Central memory CD8-positive, alpha-beta T cell (primary cell): Measurements from ENCODE around the gene ALK.

Experiments
- ATAC-seq: fragments of 150-1000 bp; cut with Tn5 transposase; replicated peaks from 2 replicates; pipeline ENCODE4 v1.10.0; 2022; ENCODE audit warnings: mild to moderate bottlenecking, moderate FRiP score, moderate number of reproducible peaks; ENCODE audit not compliant: poor library complexity, severe bottlenecking; ENCODE audit errors: extremely low read depth
- DNase-seq, 2 donors: peaks; one replicate each; pipeline ENCODE4 v3.0.0; 2021; ENCODE audit warnings: low spot score in 2 of 2
- H3K27ac Mint-ChIP-seq: one replicate; pipeline ENCODE4 v1.8.0; 2022; ENCODE audit warnings: low read depth, mild to moderate bottlenecking, moderate library complexity, mixed read lengths
- H3K27me3 Mint-ChIP-seq: one replicate; pipeline ENCODE4 v1.8.0; 2022; ENCODE audit warnings: mixed read lengths
- H3K36me3 Mint-ChIP-seq: one replicate; pipeline ENCODE4 v1.8.0; 2022; ENCODE audit warnings: mild to moderate bottlenecking, moderate library complexity, mixed read lengths; ENCODE audit not compliant: insufficient read depth
- H3K4me1 Mint-ChIP-seq: one replicate; pipeline ENCODE4 v1.8.0; 2022; ENCODE audit warnings: mixed read lengths
- H3K4me3 Mint-ChIP-seq: one replicate; pipeline ENCODE4 v1.8.0; 2022; ENCODE audit warnings: mild to moderate bottlenecking, moderate library complexity, mixed read lengths
- H3K9me3 Mint-ChIP-seq: one replicate; pipeline ENCODE4 v1.8.0; 2022; ENCODE audit warnings: mixed read lengths

Gene ALK

GRCh38 chr2:29310650-29311348, 610.6 kb downstream of the ALK start:
- H3K4me1 Mint-ChIP-seq = peaks cover 26% of the 10 kb centered on the region
- no peaks in the 10 kb centered on the region for H3K9me3 Mint-ChIP-seq
- no peaks in the 10 kb centered on the region for H3K36me3 Mint-ChIP-seq
- ATAC-seq (no peak), DNase-seq (no peak)
- no peak overlapping the region for H3K4me3 Mint-ChIP-seq
- H3K27ac Mint-ChIP-seq = no peak overlapping the region
- H3K27me3 Mint-ChIP-seq = peaks cover 34% of the 10 kb centered on the region

- no peaks in the 10 kb centered on the region for H3K9me3 Mint-ChIP-seq
- H3K4me1 Mint-ChIP-seq = peaks cover 11% of the 10 kb centered on the region
These were observed 612.0 kb downstream of the ALK start for GRCh38 chr2:29309090-29310029.

GRCh38 chr2:29308366-29308765, 613.0 kb downstream of the ALK start:
- peaks cover 36% of the 10 kb centered on the region for H3K27me3 Mint-ChIP-seq
- no peaks in the 10 kb centered on the region for H3K36me3 Mint-ChIP-seq
- H3K27ac Mint-ChIP-seq = no peak overlapping the region
- H3K4me3 Mint-ChIP-seq = no peak overlapping the region
- peaks cover 2% of the 10 kb centered on the region for H3K4me1 Mint-ChIP-seq
- ATAC-seq = no peak
- DNase-seq = no peak
- H3K9me3 Mint-ChIP-seq = no peaks in the 10 kb centered on the region

More at GRCh38 chr2:29309090-29310029, 612.0 kb downstream of the ALK start:
- DNase-seq (peak in 1 of 2 donors; percentile 20), ATAC-seq (peak; percentile 56)
- Mint-ChIP-seq H3K27me3 (peaks cover 34% of the 10 kb centered on the region), H3K36me3 (no peaks in the 10 kb centered on the region), H3K4me3 (no peak overlapping the region), H3K27ac (no peak overlapping the region)

GRCh38 chr2:29307519-29307918, 613.9 kb downstream of the ALK start:
- H3K27me3 Mint-ChIP-seq = peaks cover 45% of the 10 kb centered on the region
- no peaks in the 10 kb centered on the region for H3K36me3 Mint-ChIP-seq

GRCh38 chr2:29305762-29306161, 615.6 kb downstream of the ALK start:
- Mint-ChIP-seq H3K36me3 (no peaks in the 10 kb centered on the region), H3K27ac (no peak overlapping the region)

More at GRCh38 chr2:29307519-29307918, 613.9 kb downstream of the ALK start:
- Mint-ChIP-seq H3K4me1 (no peaks in the 10 kb centered on the region), H3K27ac (no peak overlapping the region), H3K9me3 (no peaks in the 10 kb centered on the region), H3K4me3 (no peak overlapping the region)
- ATAC-seq = no peak
- no peak for DNase-seq

GRCh38 chr2:29304399-29305060, 616.9 kb downstream of the ALK start:
- no peaks in the 10 kb centered on the region for H3K4me1 Mint-ChIP-seq
- DNase-seq (no peak), ATAC-seq (no peak)
- H3K4me3 Mint-ChIP-seq = no peak overlapping the region
- no peak overlapping the region for H3K27ac Mint-ChIP-seq
- H3K36me3 Mint-ChIP-seq = no peaks in the 10 kb centered on the region
- peaks cover 70% of the 10 kb centered on the region for H3K27me3 Mint-ChIP-seq
- no peaks in the 10 kb centered on the region for H3K9me3 Mint-ChIP-seq

More at GRCh38 chr2:29305762-29306161, 615.6 kb downstream of the ALK start:
- Mint-ChIP-seq H3K27me3 (peaks cover 61% of the 10 kb centered on the region), H3K4me1 (no peaks in the 10 kb centered on the region), H3K4me3 (no peak overlapping the region), H3K9me3 (no peaks in the 10 kb centered on the region)
- DNase-seq (no peak), ATAC-seq (no peak)

GRCh38 chr2:29296585-29296984, 624.8 kb downstream of the ALK start:
- H3K4me1 Mint-ChIP-seq = no peaks in the 10 kb centered on the region
- H3K36me3 Mint-ChIP-seq = peaks cover 2% of the 10 kb centered on the region
- ATAC-seq (no peak), DNase-seq (no peak)
- no peak overlapping the region for H3K4me3 Mint-ChIP-seq
- H3K9me3 Mint-ChIP-seq = no peaks in the 10 kb centered on the region
- H3K27me3 Mint-ChIP-seq = peaks cover 68% of the 10 kb centered on the region
- H3K27ac Mint-ChIP-seq = no peak overlapping the region

GRCh38 chr2:29295845-29296244, 625.5 kb downstream of the ALK start:
- peaks cover 2% of the 10 kb centered on the region for H3K36me3 Mint-ChIP-seq
- no peak overlapping the region for H3K27ac Mint-ChIP-seq
- no peak for DNase-seq
- no peaks in the 10 kb centered on the region for H3K4me1 Mint-ChIP-seq
- no peak overlapping the region for H3K4me3 Mint-ChIP-seq
- no peaks in the 10 kb centered on the region for H3K9me3 Mint-ChIP-seq
- no peak for ATAC-seq
- H3K27me3 Mint-ChIP-seq = peaks cover 66% of the 10 kb centered on the region

- Mint-ChIP-seq H3K9me3 (no peaks in the 10 kb centered on the region), H3K27me3 (peaks cover 69% of the 10 kb centered on the region), H3K4me1 (no peaks in the 10 kb centered on the region), H3K36me3 (peaks cover under 1% of the 10 kb centered on the region), H3K4me3 (no peak overlapping the region), H3K27ac (no peak overlapping the region)
- no peak for ATAC-seq
- DNase-seq = no peak
These were observed 627.5 kb downstream of the ALK start for GRCh38 chr2:29293830-29294438.

GRCh38 chr2:29290293-29291047, 630.9 kb downstream of the ALK start:
- no peaks in the 10 kb centered on the region for H3K4me1 Mint-ChIP-seq
- H3K27me3 Mint-ChIP-seq = peaks cover 64% of the 10 kb centered on the region
- no peak overlapping the region for H3K27ac Mint-ChIP-seq
- H3K9me3 Mint-ChIP-seq = no peaks in the 10 kb centered on the region
- DNase-seq = no peak
- H3K36me3 Mint-ChIP-seq = no peaks in the 10 kb centered on the region
- H3K4me3 Mint-ChIP-seq = no peak overlapping the region
- ATAC-seq = no peak

- DNase-seq (no peak), ATAC-seq (no peak)
- Mint-ChIP-seq H3K27me3 (peaks cover 42% of the 10 kb centered on the region), H3K36me3 (no peaks in the 10 kb centered on the region), H3K4me3 (no peak overlapping the region), H3K27ac (no peak overlapping the region), H3K9me3 (no peaks in the 10 kb centered on the region), H3K4me1 (no peaks in the 10 kb centered on the region)
These were observed 636.7 kb downstream of the ALK start for GRCh38 chr2:29284671-29285070.

- no peaks in the 10 kb centered on the region for H3K36me3 Mint-ChIP-seq
- DNase-seq = no peak
- H3K27ac Mint-ChIP-seq = no peak overlapping the region
- peaks cover 61% of the 10 kb centered on the region for H3K27me3 Mint-ChIP-seq
- H3K4me1 Mint-ChIP-seq = no peaks in the 10 kb centered on the region
- no peak for ATAC-seq
- H3K4me3 Mint-ChIP-seq = no peak overlapping the region
- H3K9me3 Mint-ChIP-seq = no peaks in the 10 kb centered on the region
These were observed 639.5 kb downstream of the ALK start for GRCh38 chr2:29281916-29282247.
